Skeletal muscle satellite cell (primary cell): ENCODE results near the gene TICRR.

Source experiments
- H3K27me3 ChIP-seq: 2 replicates; pipeline ENCODE4 v1.7.0; 2013; ENCODE audit warnings: low read length; ENCODE audit not compliant: control insufficient read depth, insufficient read depth
- H3K36me3 ChIP-seq: 2 replicates; pipeline ENCODE4 v1.7.0; 2013; ENCODE audit warnings: mild to moderate bottlenecking, control low read depth, low read length; ENCODE audit not compliant: insufficient read depth
- H3K4me1 ChIP-seq: 2 replicates; pipeline ENCODE4 v1.7.0; 2013; ENCODE audit warnings: low read length; ENCODE audit not compliant: control insufficient read depth, insufficient read depth
- H3K4me2 ChIP-seq: 2 replicates; pipeline ENCODE4 v1.7.0; 2013; ENCODE audit warnings: mild to moderate bottlenecking, low read length
- H3K4me3 ChIP-seq: 2 replicates; pipeline ENCODE4 v1.7.0; 2013; ENCODE audit warnings: low read length
- H3K9ac ChIP-seq: 2 replicates; pipeline ENCODE4 v1.7.0; 2013; ENCODE audit warnings: mild to moderate bottlenecking, low read depth, low read length, moderate library complexity
- H3K9me3 ChIP-seq: replicated peaks from 2 replicates; pipeline ENCODE4 v1.7.0; 2013; ENCODE audit warnings: mild to moderate bottlenecking, control low read depth, low read length

TICRR gene

GRCh38 chr15:89671687-89672086 is 96.4 kb downstream of the TICRR start:
- H3K9me3 ChIP-seq: no peaks in the 10 kb centered on the region
- no peaks in the 10 kb centered on the region for H3K36me3 ChIP-seq
- H3K4me1 ChIP-seq: peaks cover 3% of the 10 kb centered on the region
- no peak overlapping the region for H3K4me3 ChIP-seq
- no peak overlapping the region for H3K9ac ChIP-seq
- H3K27me3 ChIP-seq: no peaks in the 10 kb centered on the region
- H3K4me2 ChIP-seq: no peak overlapping the region

GRCh38 chr15:89672221-89673164 is 97.2 kb downstream of the TICRR start:
- H3K9me3 ChIP-seq: no peaks in the 10 kb centered on the region
- no peak overlapping the region for H3K9ac ChIP-seq
- no peak overlapping the region for H3K4me2 ChIP-seq
- no peak overlapping the region for H3K4me3 ChIP-seq
- no peaks in the 10 kb centered on the region for H3K27me3 ChIP-seq
- H3K36me3 ChIP-seq: no peaks in the 10 kb centered on the region
- peaks cover 3% of the 10 kb centered on the region for H3K4me1 ChIP-seq

- H3K9ac ChIP-seq: no peak overlapping the region
- H3K36me3 ChIP-seq: no peaks in the 10 kb centered on the region
- no peak overlapping the region for H3K4me2 ChIP-seq
- H3K27me3 ChIP-seq: no peaks in the 10 kb centered on the region
- peaks cover 3% of the 10 kb centered on the region for H3K4me1 ChIP-seq
- no peak overlapping the region for H3K4me3 ChIP-seq
- H3K9me3 ChIP-seq: no peaks in the 10 kb centered on the region
These were observed 97.9 kb downstream of the TICRR start for GRCh38 chr15:89673165-89673512.

DNA sequence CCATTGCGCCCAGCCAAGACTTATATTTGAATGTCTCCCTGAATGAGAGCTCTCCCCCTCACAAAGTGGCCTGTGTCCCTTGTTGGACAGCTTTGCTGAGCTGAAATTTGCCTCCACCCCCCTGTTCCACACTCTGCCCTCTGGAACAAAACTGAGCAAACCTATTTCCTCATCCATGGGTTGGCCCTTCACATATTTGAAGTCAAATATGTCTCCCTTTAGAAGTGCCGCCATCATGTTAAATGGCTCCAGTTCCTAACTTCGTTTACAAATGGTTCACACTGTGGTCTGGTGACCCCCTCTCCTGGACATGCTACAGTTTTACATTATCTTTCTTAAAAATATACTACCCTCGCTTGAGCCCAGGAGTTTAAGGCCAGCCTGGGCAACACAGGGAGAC is 99.3 kb downstream of the TICRR start:
- H3K4me1 ChIP-seq: peaks cover 6% of the 10 kb centered on the region
- H3K36me3 ChIP-seq: no peaks in the 10 kb centered on the region
- no peak overlapping the region for H3K4me2 ChIP-seq
- H3K9me3 ChIP-seq: no peaks in the 10 kb centered on the region
- H3K4me3 ChIP-seq: no peak overlapping the region
- no peaks in the 10 kb centered on the region for H3K27me3 ChIP-seq
- H3K9ac ChIP-seq: no peak overlapping the region

GRCh38 chr15:89675606-89676005 is 100.3 kb downstream of the TICRR start:
- Histone ChIP-seq H3K9ac (no peak overlapping the region), H3K4me3 (no peak overlapping the region), H3K4me2 (no peak overlapping the region), H3K4me1 (peaks cover 16% of the 10 kb centered on the region), H3K9me3 (no peaks in the 10 kb centered on the region), H3K36me3 (no peaks in the 10 kb centered on the region), H3K27me3 (no peaks in the 10 kb centered on the region)

DNA sequence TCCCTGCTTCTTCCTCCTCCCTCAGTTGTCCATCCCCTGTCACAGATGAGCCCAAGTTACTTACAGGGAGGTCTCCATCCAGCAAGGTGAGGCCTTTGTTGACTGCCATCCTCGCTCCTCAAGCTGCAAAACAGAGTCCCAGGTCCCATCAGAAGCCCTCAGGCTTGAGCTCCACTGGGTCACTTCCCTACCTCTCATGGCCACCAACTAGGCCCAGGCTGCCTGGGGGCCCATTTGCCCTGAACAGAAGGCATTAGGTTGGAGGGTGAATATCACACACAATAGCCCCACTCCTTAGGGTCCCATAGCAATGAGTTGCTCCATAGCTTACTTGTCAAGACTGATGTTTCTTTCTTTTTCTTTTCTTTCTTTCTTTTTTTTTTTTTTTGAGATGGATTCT is 102.1 kb downstream of the TICRR start:
- H3K9me3 ChIP-seq: no peaks in the 10 kb centered on the region
- no peak overlapping the region for H3K9ac ChIP-seq
- H3K4me2 ChIP-seq: no peak overlapping the region
- H3K27me3 ChIP-seq: no peaks in the 10 kb centered on the region
- H3K4me3 ChIP-seq: no peak overlapping the region
- peaks cover 23% of the 10 kb centered on the region for H3K4me1 ChIP-seq
- no peaks in the 10 kb centered on the region for H3K36me3 ChIP-seq
